SKM-1 treated with dmso at 0.1 percent for 144 hours (cell line): ENCODE measurements around the gene SIRT3.
A peak's percentile ranks its signal among the peaks of the same experiment; 100 is the strongest.
"Not testable (repeated sequence)": the region's sequence is repeated elsewhere in the genome, so short reads cannot be mapped to it uniquely, and the experiment has no call there.

ENCODE experiments used
- DNase-seq: peaks from one replicate; lab custom pipeline; 2025; ENCODE audit not compliant: unreplicated experiment; lab: John Stamatoyannopoulos, UW

Gene SIRT3

GRCh38 chr11:244376-244775 is 8.2 kb upstream of the SIRT3 start:
- no peak for DNase-seq

- no peak for DNase-seq
These were observed 5.5 kb upstream of the SIRT3 start for GRCh38 chr11:241634-242033.

GRCh38 chr11:240315-240714 is 4.2 kb upstream of the SIRT3 start:
- DNase-seq: no peak

GRCh38 chr11:238346-238745 is 2.2 kb upstream of the SIRT3 start:
- not testable (repeated sequence) for DNase-seq

- DNase-seq: peak; percentile 75
These were observed 929 bp upstream of the SIRT3 start, which contains the start of gene PSMD13 for GRCh38 chr11:236774-237767. TSS of gene PSMD13 (plus strand) at chr11:236976. CDS start at chr11:237050, 74 bp downstream.

- DNase-seq: no peak
These were observed 539 bp downstream of the SIRT3 start for GRCh38 chr11:235609-235996.

- DNase-seq: no peak
These were observed 962 bp downstream of the SIRT3 start for GRCh38 chr11:235180-235579.

GRCh38 chr11:232783-233565 is 3.2 kb downstream of the SIRT3 start:
- DNase-seq: no peak

GRCh38 chr11:230431-230830 is 5.7 kb downstream of the SIRT3 start:
- no peak for DNase-seq

- no peak for DNase-seq
These were observed 8.2 kb downstream of the SIRT3 start for GRCh38 chr11:227824-228379.

GRCh38 chr11:225734-226453 is 10.2 kb downstream of the SIRT3 start:
- no peak for DNase-seq

GRCh38 chr11:224424-224823 is 11.7 kb downstream of the SIRT3 start:
- DNase-seq: no peak

GRCh38 chr11:223884-224283 is 12.3 kb downstream of the SIRT3 start:
- no peak for DNase-seq

GRCh38 chr11:223026-223789 is 12.9 kb downstream of the SIRT3 start:
- DNase-seq: no peak

- DNase-seq: no peak
These were observed 13.9 kb downstream of the SIRT3 start for GRCh38 chr11:221998-222789.

- no peak for DNase-seq
These were observed 14.6 kb downstream of the SIRT3 start for GRCh38 chr11:221539-221938.

- not testable (repeated sequence) for DNase-seq
These were observed 15.4 kb downstream of the SIRT3 start for GRCh38 chr11:220641-221215.

GRCh38 chr11:218815-219593 is 17.1 kb downstream of the SIRT3 start:
- DNase-seq: no peak
